HEK293 (cell line): ENCODE measurements around the gene RRBP1.

Source experiments
- CTCF ChIP-seq: fragments of 450-650 bp; formaldehyde crosslinking; IDR thresholded peaks from 2 replicates; pipeline ENCODE4 v1.5.1; 2016; ENCODE audit warnings: missing biosample characterization, missing genetic modification characterization
- EGR2 ChIP-seq: fragments of 450-650 bp; formaldehyde crosslinking; IDR thresholded peaks from 2 replicates; pipeline ENCODE4 v1.5.1; 2016; ENCODE audit warnings: low read depth, missing biosample characterization, missing genetic modification characterization
- ZNF274 ChIP-seq, 2 experiments: fragments of 200-500 bp in 1 of 2; fragments of 450-650 bp in 1 of 2; sonication (Bioruptor generic) in 1 of 2; formaldehyde crosslinking in 1 of 2; IDR thresholded peaks; 2 replicates each; pipeline versions ENCODE4 v1.5.1 to v1.6.1; 2014 to 2016; ENCODE audit warnings: borderline replicate concordance in 1 of 2, inconsistent platforms in 1 of 2, low read length in 1 of 2, missing biosample characterization in 1 of 2, missing genetic modification characterization in 1 of 2
- ZNF350 ChIP-seq: fragments of 450-650 bp; formaldehyde crosslinking; IDR thresholded peaks from 2 replicates; pipeline ENCODE4 v1.5.0; 2017; ENCODE audit warnings: missing biosample characterization, mild to moderate bottlenecking, missing genetic modification characterization
- ZNF488 ChIP-seq: fragments of 450-650 bp; formaldehyde crosslinking; IDR thresholded peaks from 2 replicates; pipeline ENCODE4 v1.5.1; 2016; ENCODE audit warnings: missing biosample characterization, missing genetic modification characterization
- ZNF660 ChIP-seq: fragments of 450-650 bp; IDR thresholded peaks from 2 replicates; pipeline ENCODE4 v1.5.1; 2018; ENCODE audit warnings: missing biosample characterization, mild to moderate bottlenecking, missing genetic modification characterization
- ZNF707 ChIP-seq: fragments of 450-650 bp; formaldehyde crosslinking; IDR thresholded peaks from 2 replicates; pipeline ENCODE4 v1.5.1; 2016; ENCODE audit warnings: missing biosample characterization, missing genetic modification characterization

GRCh38 chr20:17631576-17632319 is 50.3 kb downstream of the RRBP1 start:
- TF ChIP-seq CTCF (tag by site-specific recombination): no peak
- TF ChIP-seq EGR2 (tag by site-specific recombination): no peak
- no peak for TF ChIP-seq ZNF707 (tag by site-specific recombination)
- TF ChIP-seq ZNF350 (tag by site-specific recombination): no peak
- no peak for TF ChIP-seq ZNF274 (IDR thresholded peaks at IDR 0.05; ENCODE audit: low read length)
- TF ChIP-seq ZNF274 (tag by site-specific recombination; IDR thresholded peaks at IDR 0.05; ENCODE audit: borderline replicate concordance): no peak
- TF ChIP-seq ZNF660 (tag by site-specific recombination): no peak
- no peak for TF ChIP-seq ZNF488 (tag by site-specific recombination)
